Activated CD4-positive, alpha-beta T cell treated with anti-CD3 and anti-CD28 coated beads, Interleukin-2, amount 50 U/mL, for 24 hours (primary cell): Measurements from ENCODE around the gene FBXO46.
"Not testable (repeated sequence)": the region's sequence is repeated elsewhere in the genome, so short reads cannot be mapped to it uniquely, and the experiment has no call there.

Experiments used
- DNase-seq, 2 donors: peaks; one replicate each; pipeline ENCODE4 v3.0.0-alpha.2; 2020; ENCODE audit warnings: low read depth in 1 of 2, low spot score in 1 of 2

Gene FBXO46

GRCh38 chr19:45687599-45687998 lies 43.1 kb downstream of the FBXO46 start:
- no peak for DNase-seq

- DNase-seq = not testable (repeated sequence)
Measured at GRCh38 chr19:45685045-45685444, 45.7 kb downstream of the FBXO46 start.

GRCh38 chr19:45682908-45683307 lies 47.8 kb downstream of the FBXO46 start:
- DNase-seq = no peak

DNA sequence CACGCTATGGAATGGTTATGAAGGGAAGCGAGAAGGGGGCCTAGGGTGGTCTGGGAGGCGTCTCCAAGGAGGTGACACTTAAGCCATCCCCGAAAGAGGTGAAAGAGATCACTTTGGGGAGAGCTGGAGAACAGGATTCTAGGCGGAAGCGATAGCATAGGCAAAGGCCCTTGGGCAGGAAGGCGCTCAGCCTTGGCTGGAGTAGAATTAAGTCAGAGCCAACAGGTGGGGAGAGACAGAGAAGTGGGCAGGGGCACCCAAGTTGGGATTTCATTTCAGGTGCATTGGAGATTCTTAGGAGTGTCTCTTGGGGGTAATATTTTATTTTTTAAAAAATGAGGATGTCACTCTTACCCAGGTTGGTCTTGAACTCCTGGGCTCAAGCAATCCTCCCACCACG lies 48.6 kb downstream of the FBXO46 start:
- no peak for DNase-seq

DNA sequence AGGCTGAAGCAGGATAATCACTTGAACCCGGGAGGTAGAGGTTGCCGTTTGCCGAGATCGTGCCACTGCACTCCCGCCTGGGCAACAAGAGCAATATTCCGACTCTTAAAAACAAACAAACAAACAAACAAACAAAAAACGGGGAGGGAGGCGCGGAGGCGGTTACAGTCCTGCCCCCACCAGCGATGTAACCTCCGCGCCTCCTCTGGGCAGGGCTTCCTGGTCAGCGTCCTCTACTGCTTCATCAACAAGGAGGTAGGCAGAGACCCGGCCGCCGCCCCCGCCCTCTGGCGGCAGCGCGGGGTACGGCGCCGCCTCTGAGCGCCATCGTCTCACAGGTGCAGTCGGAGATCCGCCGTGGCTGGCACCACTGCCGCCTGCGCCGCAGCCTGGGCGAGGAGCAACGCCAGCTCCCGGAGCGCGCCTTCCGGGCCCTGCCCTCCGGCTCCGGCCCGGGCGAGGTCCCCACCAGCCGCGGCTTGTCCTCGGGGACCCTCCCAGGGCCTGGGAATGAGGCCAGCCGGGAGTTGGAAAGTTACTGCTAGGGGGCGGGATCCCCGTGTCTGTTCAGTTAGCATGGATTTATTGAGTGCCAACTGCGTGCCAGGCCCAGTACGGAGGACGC lies 49.2 kb downstream of the FBXO46 start:
- peak; percentile 75 to 77 for DNase-seq

- peak; percentile 56 to 73 for DNase-seq
Measured at GRCh38 chr19:45677351-45678230, 53.1 kb downstream of the FBXO46 start.

DNA sequence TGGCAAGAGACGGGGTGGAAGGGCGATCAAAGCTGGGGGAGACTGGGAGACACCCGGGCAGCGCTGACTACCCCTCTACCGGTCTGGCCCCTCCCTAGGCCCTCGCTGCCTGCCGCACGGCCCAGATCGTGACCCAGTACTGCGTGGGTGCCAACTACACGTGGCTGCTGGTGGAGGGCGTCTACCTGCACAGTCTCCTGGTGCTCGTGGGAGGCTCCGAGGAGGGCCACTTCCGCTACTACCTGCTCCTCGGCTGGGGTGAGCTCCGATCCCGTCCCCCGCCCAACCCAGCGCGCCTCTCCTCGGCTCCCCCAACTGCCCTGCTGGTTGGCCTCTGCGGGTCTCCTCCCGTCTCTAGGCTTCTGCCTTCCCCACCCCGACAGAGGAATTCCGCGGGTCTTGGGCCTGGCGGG lies 53.8 kb downstream of the FBXO46 start:
- DNase-seq = no peak

- no peak for DNase-seq
Measured at GRCh38 chr19:45674946-45675345, 55.8 kb downstream of the FBXO46 start.

DNA sequence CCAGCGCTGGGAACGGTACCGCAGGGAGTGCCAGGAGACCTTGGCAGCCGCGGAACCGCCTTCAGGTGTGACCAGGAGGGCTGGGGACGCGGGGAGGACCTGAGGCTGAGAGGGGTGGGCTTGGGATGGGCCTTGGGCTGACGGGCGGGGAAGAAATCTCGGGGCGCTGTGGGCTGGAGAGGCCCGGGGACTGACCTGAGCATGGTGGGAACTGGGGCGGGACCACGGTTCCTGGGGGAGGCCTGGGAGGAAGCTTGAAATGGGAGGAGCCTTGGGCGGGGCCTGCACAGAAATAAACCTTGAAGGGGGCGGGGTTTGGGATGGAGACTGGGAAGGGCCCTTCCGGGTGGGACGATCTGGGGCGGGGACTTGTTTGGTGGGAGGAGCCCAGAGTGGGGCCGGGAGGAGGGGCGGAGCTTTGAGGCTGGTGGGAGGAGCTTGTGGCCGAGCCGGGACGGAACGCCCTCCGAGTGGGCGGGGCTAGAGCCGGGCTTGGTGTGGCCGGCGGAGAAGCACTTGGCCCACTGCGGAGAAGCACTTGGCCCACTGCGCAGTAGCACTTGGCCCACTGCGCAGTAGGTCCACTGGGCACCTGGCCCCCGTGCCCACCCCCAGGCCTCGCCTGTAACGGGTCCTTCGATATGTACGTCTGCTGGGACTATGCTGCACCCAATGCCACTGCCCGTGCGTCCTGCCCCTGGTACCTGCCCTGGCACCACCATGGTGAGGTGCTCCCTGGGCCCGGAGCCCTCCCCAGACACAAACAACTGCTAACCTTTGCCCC lies 59.8 kb downstream of the FBXO46 start:
- DNase-seq = no peak

GRCh38 chr19:45668342-45668871 lies 62.3 kb downstream of the FBXO46 start:
- DNase-seq = no peak

DNA sequence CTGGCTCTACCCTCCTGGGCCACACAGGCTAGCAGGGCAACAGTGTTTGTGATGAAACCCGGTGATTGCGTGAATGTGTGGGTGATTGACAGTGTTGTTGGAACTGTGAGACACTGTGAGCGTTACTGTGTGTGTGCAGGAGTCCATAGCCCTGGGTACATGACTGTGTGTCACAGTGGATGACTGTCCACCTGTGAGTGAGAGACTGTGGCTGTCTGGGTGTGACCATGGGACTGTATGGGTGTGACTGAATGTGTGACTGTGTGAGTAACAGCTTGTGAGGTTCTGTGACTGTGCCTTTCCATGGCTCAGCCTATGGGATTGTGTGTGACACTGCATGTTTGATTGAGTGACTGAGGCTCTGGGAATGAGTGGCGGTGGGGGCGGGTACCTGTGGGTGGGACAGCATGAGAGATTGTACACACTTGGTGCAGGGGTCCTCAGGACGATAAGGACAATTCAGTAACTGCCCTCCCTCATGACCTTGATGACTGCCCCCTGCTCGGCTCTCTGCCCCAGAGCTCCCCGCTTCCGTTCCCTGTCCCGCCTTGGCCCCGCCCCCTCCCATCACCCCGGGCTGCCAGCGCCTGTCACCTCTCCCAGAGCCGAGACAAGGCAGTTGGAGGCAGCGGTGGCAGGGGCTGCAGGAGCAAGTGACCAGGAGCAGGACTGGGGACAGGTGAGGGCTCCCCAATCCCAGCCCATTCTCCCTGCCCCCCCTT lies 62.9 kb downstream of the FBXO46 start, which contains the start of gene GIPR:
Gene GIPR (plus strand): TSS at position 602 of the 722 bp plus-strand sequence. CDS start 1,300 bp downstream, outside the sequence.
- DNase-seq = peak in 1 of 2 donors; percentile 54

GRCh38 chr19:45664575-45664974 lies 66.1 kb downstream of the FBXO46 start:
- no peak for DNase-seq

DNA sequence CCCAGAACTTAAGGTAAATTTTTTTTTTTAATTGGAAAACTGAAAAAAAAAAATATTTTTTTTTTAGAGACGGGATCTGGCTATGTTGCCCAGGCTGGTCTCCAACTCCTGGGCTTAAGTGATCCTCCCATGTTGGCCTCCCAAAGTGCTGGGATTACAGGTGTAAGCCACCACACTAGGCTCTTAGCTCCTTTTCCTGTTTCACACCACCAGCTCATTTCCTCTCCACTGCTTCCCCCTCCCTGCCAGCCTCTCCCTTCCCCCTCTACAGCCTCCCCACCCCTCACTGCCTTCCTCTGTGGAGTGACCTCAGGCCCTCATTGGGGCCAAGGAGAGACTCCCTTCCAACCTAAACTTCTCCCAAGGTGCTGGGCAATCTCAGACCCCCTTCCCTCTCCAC lies 66.9 kb downstream of the FBXO46 start:
- no peak for DNase-seq

DNA sequence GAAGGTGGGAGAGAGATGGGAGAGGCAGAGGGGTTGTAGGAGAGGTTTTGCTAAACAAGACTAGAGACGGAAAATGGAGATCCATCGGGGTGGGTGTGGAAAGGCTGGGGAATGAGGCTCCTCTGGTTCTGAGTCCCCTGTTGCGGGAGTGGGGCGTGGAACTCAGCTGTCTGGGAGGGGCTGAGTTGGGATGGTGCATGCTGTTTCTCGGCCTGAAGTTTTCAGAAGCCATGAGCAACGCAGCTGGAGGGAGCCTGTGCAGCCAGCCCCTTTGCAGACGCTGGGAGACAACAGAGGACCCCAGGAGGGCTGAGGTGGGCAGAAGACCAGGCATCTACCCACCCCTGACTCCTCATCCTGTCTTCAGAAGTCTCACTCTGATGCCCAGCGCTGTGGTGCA lies 70.1 kb downstream of the FBXO46 start:
- no peak for DNase-seq
